Trophoblast cell (in vitro differentiated cells and primary cell): ENCODE measurements around the gene TRERF1.

Source experiments
- DNase-seq, 2 donors: peaks; one replicate each; pipeline ENCODE4 v3.0.0-alpha.2; 2016
- H2AFZ ChIP-seq: 2 replicates; pipeline ENCODE4 v1.6.1; 2013; ENCODE audit warnings: low read length, moderate library complexity, mild to moderate bottlenecking; ENCODE audit not compliant: insufficient read depth, poor library complexity
- H2AK5ac ChIP-seq: 2 replicates; pipeline ENCODE4 v1.6.1; 2013; ENCODE audit warnings: mild to moderate bottlenecking, low read length
- H2BK120ac ChIP-seq: 2 replicates; pipeline ENCODE4 v1.6.1; 2013; ENCODE audit warnings: low read length, mild to moderate bottlenecking, moderate library complexity; ENCODE audit not compliant: insufficient read depth, poor library complexity
- H2BK12ac ChIP-seq: 2 replicates; pipeline ENCODE4 v1.6.1; 2013; ENCODE audit warnings: mild to moderate bottlenecking, low read length, moderate library complexity
- H2BK5ac ChIP-seq: 2 replicates; pipeline ENCODE4 v1.6.1; 2013; ENCODE audit warnings: low read length, low read depth, moderate library complexity, mild to moderate bottlenecking; ENCODE audit not compliant: poor library complexity
- H3K14ac ChIP-seq: 2 replicates; pipeline ENCODE4 v1.6.1; 2013; ENCODE audit warnings: mild to moderate bottlenecking, low read length
- H3K18ac ChIP-seq: 2 replicates; pipeline ENCODE4 v1.6.1; 2013; ENCODE audit warnings: mild to moderate bottlenecking, low read length
- H3K23ac ChIP-seq: 2 replicates; pipeline ENCODE4 v1.6.1; 2013; ENCODE audit warnings: low read length
- H3K27ac ChIP-seq: 2 replicates; pipeline ENCODE4 v1.5.1; 2013; ENCODE audit warnings: low read depth, mild to moderate bottlenecking, inconsistent platforms, low read length, moderate library complexity
- H3K27me3 ChIP-seq: 2 replicates; pipeline ENCODE4 v1.6.1; 2013; ENCODE audit warnings: inconsistent platforms, mild to moderate bottlenecking, low read length, moderate library complexity; ENCODE audit not compliant: insufficient read depth
- H3K36me3 ChIP-seq, 2 experiments: 1 replicate in 1 of 2; 2 replicates in 1 of 2; pipeline ENCODE4 v1.6.1; 2013; ENCODE audit warnings: low read length in 2 of 2, mild to moderate bottlenecking in 2 of 2, moderate library complexity in 1 of 2; ENCODE audit not compliant: insufficient read depth in 2 of 2, control insufficient read depth in 1 of 2
- H3K4ac ChIP-seq: 2 replicates; pipeline ENCODE4 v1.6.1; 2013; ENCODE audit warnings: low read depth, mild to moderate bottlenecking, low read length, moderate library complexity
- H3K4me1 ChIP-seq, 2 experiments: 1 replicate in 1 of 2; 2 replicates in 1 of 2; pipeline ENCODE4 v1.6.1; 2013; ENCODE audit warnings: low read length in 2 of 2, mild to moderate bottlenecking in 2 of 2, moderate library complexity in 1 of 2; ENCODE audit not compliant: insufficient read depth in 2 of 2, control insufficient read depth in 1 of 2
- H3K4me2 ChIP-seq: 2 replicates; pipeline ENCODE4 v1.6.1; 2013; ENCODE audit warnings: inconsistent platforms, mild to moderate bottlenecking, low read length, moderate library complexity
- H3K4me3 ChIP-seq: 2 replicates; pipeline ENCODE4 v1.5.1; 2013; ENCODE audit warnings: mild to moderate bottlenecking, low read depth, low read length, inconsistent platforms
- H3K79me1 ChIP-seq: one replicate; pipeline ENCODE4 v1.6.1; 2013; ENCODE audit warnings: low read length
- H3K79me2 ChIP-seq: 2 replicates; pipeline ENCODE4 v1.6.1; 2013; ENCODE audit warnings: low read length, mild to moderate bottlenecking; ENCODE audit not compliant: control insufficient read depth, insufficient read depth, poor library complexity
- H3K9ac ChIP-seq: 2 replicates; pipeline ENCODE4 v1.6.1; 2013; ENCODE audit warnings: mild to moderate bottlenecking, low read length
- H3K9me3 ChIP-seq: 2 replicates; pipeline ENCODE4 v1.6.1; 2013; ENCODE audit warnings: low read depth, mild to moderate bottlenecking, control low read depth, inconsistent platforms, low read length; ENCODE audit not compliant: insufficient read depth
- H4K12ac ChIP-seq: 2 replicates; pipeline ENCODE4 v1.6.1; 2013; ENCODE audit warnings: low read depth, mild to moderate bottlenecking, low read length, moderate library complexity
- H4K8ac ChIP-seq: 2 replicates; pipeline ENCODE4 v1.6.1; 2013; ENCODE audit warnings: low read depth, mild to moderate bottlenecking, low read length, moderate library complexity
- H4K91ac ChIP-seq: one replicate; pipeline ENCODE4 v1.6.1; 2013; ENCODE audit warnings: low read depth, mild to moderate bottlenecking, low read length, moderate library complexity
- WGBS: extraction: QIAGEN DNeasy Blood & Tissue Kit; methylation state at CpG from one replicate; pipeline ENCODE4 v1.1.7; 2013; ENCODE audit warnings: missing lambda C conversion rate; ENCODE audit not compliant: insufficient read length, insufficient coverage; ENCODE audit errors: extremely low coverage; 5-methylcytosine and 5-hydroxymethylcytosine counted together

Gene TRERF1

GRCh38 chr6:42339991-42340401 lies 111.7 kb downstream of the TRERF1 start:
- no CpG with 5 or more reads among the region's 2 CpGs for whole genome bisulfite sequencing
- no peak overlapping the region for H3K4ac ChIP-seq
- no peaks in the 10 kb centered on the region for H3K79me2 ChIP-seq
- H3K27me3 ChIP-seq, result no peaks in the 10 kb centered on the region
- DNase-seq, result no peak
- H3K4me2 ChIP-seq, result no peak overlapping the region
- no peak overlapping the region for H2BK120ac ChIP-seq
- H2AFZ ChIP-seq, result no peak overlapping the region
- H3K9me3 ChIP-seq, result peaks cover 2% of the 10 kb centered on the region
- H2BK12ac ChIP-seq, result no peak overlapping the region
- H3K79me1 ChIP-seq, result no peaks in the 10 kb centered on the region
- no peak overlapping the region for H2AK5ac ChIP-seq
- no peak overlapping the region for H3K14ac ChIP-seq
- H4K91ac ChIP-seq, result no peak overlapping the region
- H3K4me1 ChIP-seq, result peaks cover 2 to 4% of the 10 kb centered on the region in 2 experiments
- H3K9ac ChIP-seq, result no peak overlapping the region
- no peak overlapping the region for H3K18ac ChIP-seq
- no peak overlapping the region for H4K12ac ChIP-seq
- H4K8ac ChIP-seq, result no peak overlapping the region
- H2BK5ac ChIP-seq, result no peak overlapping the region
- H3K4me3 ChIP-seq, result no peak overlapping the region
- H3K27ac ChIP-seq, result no peak overlapping the region
- H3K23ac ChIP-seq, result no peak overlapping the region
- H3K36me3 ChIP-seq, result no peaks in the 10 kb centered on the region

DNA sequence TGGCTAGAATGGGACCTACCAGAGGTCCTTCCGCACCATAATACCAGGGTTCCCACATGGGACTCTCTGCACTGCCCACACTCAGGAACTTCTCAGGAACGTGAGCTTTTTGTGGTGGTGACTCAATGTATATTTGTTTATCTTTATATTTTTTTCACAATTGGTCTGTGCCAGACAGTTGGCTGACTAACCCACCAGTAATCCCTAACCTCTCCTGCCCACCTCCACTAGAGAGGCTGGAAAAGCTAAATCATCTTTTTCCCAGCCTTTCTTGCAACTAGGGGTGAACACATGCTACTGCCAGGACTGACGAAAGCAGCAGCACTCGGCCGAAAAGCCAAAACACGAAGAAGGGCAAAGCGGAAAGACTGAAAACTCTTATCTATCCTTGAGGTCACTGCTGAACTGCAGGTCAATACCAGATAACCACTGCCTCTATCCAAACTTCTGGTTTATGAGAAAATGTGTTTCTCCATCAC lies 112.9 kb downstream of the TRERF1 start:
- Histone ChIP-seq H3K4me3 (no peak overlapping the region), H2AK5ac (no peak overlapping the region), H3K27me3 (no peaks in the 10 kb centered on the region), H3K14ac (no peak overlapping the region), H4K12ac (no peak overlapping the region), H2AFZ (no peak overlapping the region), H3K79me1 (no peaks in the 10 kb centered on the region), H3K27ac (no peak overlapping the region), H3K36me3 (no peaks in the 10 kb centered on the region), H3K4me2 (no peak overlapping the region), H4K91ac (no peak overlapping the region), H2BK5ac (no peak overlapping the region), H4K8ac (no peak overlapping the region), H2BK12ac (no peak overlapping the region), H2BK120ac (no peak overlapping the region), H3K4me1 (peaks cover 2 to 4% of the 10 kb centered on the region in 2 experiments), H3K23ac (no peak overlapping the region), H3K79me2 (no peaks in the 10 kb centered on the region), H3K4ac (no peak overlapping the region), H3K18ac (no peak overlapping the region), H3K9ac (no peak overlapping the region), H3K9me3 (peaks cover 2% of the 10 kb centered on the region)
- no peak for DNase-seq
- no CpG with 5 or more reads among the region's 7 CpGs for WGBS

- Histone ChIP-seq H3K27me3 (no peaks in the 10 kb centered on the region), H3K23ac (no peak overlapping the region), H3K14ac (no peak overlapping the region), H3K36me3 (no peaks in the 10 kb centered on the region), H2AK5ac (no peak overlapping the region), H2AFZ (no peak overlapping the region), H4K91ac (no peak overlapping the region), H3K79me1 (no peaks in the 10 kb centered on the region), H2BK5ac (no peak overlapping the region), H3K79me2 (no peaks in the 10 kb centered on the region), H2BK120ac (no peak overlapping the region), H4K12ac (no peak overlapping the region), H2BK12ac (no peak overlapping the region), H3K4me3 (no peak overlapping the region), H3K9ac (no peak overlapping the region), H3K4me1 (peaks cover 2 to 4% of the 10 kb centered on the region in 2 experiments), H3K4me2 (no peak overlapping the region), H3K18ac (no peak overlapping the region), H3K27ac (no peak overlapping the region), H3K9me3 (peaks cover 2% of the 10 kb centered on the region), H4K8ac (no peak overlapping the region), H3K4ac (no peak overlapping the region)
- WGBS, result no CpG with 5 or more reads among the region's 11 CpGs
- DNase-seq, result no peak
Observed at GRCh38 chr6:42337985-42338743, 113.6 kb downstream of the TRERF1 start.

DNA sequence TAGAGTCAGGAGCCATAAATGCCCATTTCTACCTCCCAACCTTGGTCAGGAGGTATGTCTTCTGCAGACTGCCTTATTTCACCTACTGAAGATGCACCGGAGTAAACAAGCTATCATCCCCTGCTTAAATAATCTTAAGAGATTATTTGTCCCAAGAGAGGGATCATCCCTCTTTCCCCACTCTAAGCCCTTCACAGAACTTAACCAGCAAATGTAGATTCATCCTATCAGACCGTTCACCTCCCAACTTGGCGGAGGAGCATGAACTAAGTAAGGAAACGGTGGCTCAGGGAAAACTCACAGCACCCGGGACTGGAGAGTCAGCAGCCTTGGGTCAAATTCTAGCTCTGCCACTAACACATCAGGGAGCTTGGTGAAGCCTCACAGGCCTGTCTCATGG lies 115.3 kb downstream of the TRERF1 start:
- WGBS, result no CpG with 5 or more reads among the region's 5 CpGs

More for the DNA sequence above, 115.3 kb downstream of the TRERF1 start:
- Histone ChIP-seq H2BK12ac (no peak overlapping the region), H3K4me3 (no peak overlapping the region), H2BK5ac (no peak overlapping the region), H3K27ac (no peak overlapping the region), H3K36me3 (no peaks in the 10 kb centered on the region), H3K4ac (no peak overlapping the region), H4K8ac (no peak overlapping the region), H3K4me1 (peaks cover 0 to 2% of the 10 kb centered on the region in 2 experiments), H4K12ac (no peak overlapping the region), H3K79me1 (no peaks in the 10 kb centered on the region), H2BK120ac (no peak overlapping the region), H3K9me3 (peaks cover 2% of the 10 kb centered on the region), H3K14ac (no peak overlapping the region), H3K18ac (no peak overlapping the region), H3K9ac (no peak overlapping the region), H3K23ac (no peak overlapping the region), H2AK5ac (no peak overlapping the region), H3K79me2 (no peaks in the 10 kb centered on the region), H4K91ac (no peak overlapping the region), H3K27me3 (no peaks in the 10 kb centered on the region), H3K4me2 (no peak overlapping the region), H2AFZ (no peak overlapping the region)
- no peak for DNase-seq
